ENCODE data around the gene NDUFS1.
"Not testable (repeated sequence)": the region's sequence is repeated elsewhere in the genome, so short reads cannot be mapped to it uniquely, and the experiment has no call there.

The NDUFS1 gene

DNA sequence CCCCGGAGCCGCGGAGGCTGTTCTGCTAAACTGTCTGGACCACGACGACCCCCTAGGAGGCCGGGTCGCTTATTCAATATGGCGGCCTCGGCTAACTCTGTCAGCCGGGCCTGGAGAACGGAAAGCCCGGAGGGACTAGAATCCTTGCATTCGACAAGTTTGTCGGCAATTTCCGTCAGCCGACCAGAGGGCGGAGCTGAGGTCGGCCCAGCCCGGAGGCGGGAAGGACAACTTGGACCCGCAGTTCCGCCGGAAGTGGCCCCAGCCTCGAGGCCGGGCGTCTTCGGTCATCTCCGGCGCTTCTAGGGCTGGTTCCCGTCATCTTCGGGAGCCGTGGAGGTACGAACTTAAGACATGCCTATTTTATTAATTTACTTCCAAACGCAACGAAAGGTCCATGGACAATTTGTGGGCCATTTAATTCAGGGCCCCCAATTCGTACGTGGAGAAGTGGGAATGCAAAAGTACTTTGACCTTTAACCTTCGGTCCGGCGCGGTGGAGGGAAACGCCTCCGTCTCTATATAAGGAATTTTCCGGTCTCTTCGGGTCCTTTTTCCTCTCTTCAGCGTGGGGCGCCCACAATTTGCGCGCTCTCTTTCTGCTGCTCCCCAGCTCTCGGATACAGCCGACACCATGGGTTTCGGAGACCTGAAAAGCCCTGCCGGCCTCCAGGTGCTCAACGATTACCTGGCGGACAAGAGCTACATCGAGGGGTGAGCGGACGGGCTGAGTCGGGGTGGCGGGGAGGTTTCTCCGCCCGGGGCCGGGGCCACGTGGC lies at the start of gene NDUFS1, which contains the start of gene EEF1B2:
Gene NDUFS1 (minus strand): TSS at position 99 of the 779 bp plus-strand sequence. CDS start 5,766 bp downstream, outside the sequence.
Gene EEF1B2 (plus strand): TSS at position 550 of the 779 bp plus-strand sequence. CDS start 85 bp downstream, at position 635.
- DNase-seq (ENCODE audit: low spot score in 2 of 2): peak; percentile 98
- H3K27me3 ChIP-seq (ENCODE audit: low read depth): no peaks in the 10 kb centered on the region
- in situ Hi-C loops (cut with MboI; ENCODE audit: low sequenced_read_pairs): no loop called here
- H3K36me3 ChIP-seq (replicated peaks): peaks cover 50% of the 10 kb centered on the region
- peaks cover 9% of the 10 kb centered on the region for H3K4me1 ChIP-seq
- peak within 1 kb of the TSS; percentile 82 for H3K4me3 ChIP-seq
- H3K9me3 ChIP-seq: no peaks in the 10 kb centered on the region

DNA sequence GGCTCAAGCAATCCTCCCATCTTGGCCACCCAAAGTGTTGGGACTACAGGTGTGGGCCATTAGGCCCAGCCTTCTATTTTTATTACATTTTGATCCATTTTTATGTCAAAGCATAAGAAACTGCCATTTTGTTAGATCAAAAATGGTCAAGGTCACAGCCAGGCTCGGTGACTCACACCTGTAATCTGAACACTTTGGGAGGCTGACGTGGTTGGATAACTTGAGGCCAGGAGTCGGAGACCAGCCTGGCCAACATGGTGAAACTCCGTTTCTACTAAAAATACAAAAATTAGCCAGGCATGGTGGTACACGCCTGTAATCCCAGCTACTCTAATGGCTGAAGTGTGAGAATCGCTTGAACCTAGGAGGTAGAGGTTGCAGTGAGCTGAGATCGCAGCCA lies 49.7 kb upstream of the NDUFS1 start:
- Histone ChIP-seq H3K27me3 (ENCODE audit: low read depth) (no peaks in the 10 kb centered on the region), H3K9me3 (no peaks in the 10 kb centered on the region), H3K36me3 (replicated peaks) (no peaks in the 10 kb centered on the region), H3K4me3 (no peak overlapping the region), H3K4me1 (peaks cover 28% of the 10 kb centered on the region)
- in situ Hi-C loops (cut with MboI; ENCODE audit: low sequenced_read_pairs): no loop called here
- DNase-seq (ENCODE audit: low spot score in 2 of 2): no peak

DNA sequence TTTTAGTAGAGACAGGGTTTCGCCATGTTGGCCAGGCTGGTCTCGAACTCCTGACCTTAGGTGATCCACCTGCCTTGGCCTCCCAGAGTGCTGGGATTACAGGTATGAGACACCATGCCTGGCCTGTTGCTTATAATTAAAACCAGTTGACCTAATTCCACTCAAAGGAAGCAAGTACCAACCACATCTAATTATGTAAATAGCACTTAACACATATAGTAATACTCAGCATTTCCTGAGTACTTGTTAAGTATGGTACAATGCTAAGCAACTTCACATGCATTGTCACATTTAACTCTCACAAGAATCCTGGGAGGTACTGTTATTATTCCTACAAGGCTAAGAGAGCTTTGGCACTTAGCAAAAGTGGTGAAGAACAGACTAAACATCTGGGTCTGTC lies 48.1 kb upstream of the NDUFS1 start:
- DNase-seq (ENCODE audit: low spot score in 2 of 2); H3K9me3 ChIP-seq; H3K27me3 ChIP-seq (ENCODE audit: low read depth); H3K4me3 ChIP-seq; in situ Hi-C loops (cut with MboI; ENCODE audit: low sequenced_read_pairs); H3K36me3 ChIP-seq (replicated peaks): not testable (repeated sequence)
- H3K4me1 ChIP-seq: peaks cover 13% of the 10 kb centered on the region

DNA sequence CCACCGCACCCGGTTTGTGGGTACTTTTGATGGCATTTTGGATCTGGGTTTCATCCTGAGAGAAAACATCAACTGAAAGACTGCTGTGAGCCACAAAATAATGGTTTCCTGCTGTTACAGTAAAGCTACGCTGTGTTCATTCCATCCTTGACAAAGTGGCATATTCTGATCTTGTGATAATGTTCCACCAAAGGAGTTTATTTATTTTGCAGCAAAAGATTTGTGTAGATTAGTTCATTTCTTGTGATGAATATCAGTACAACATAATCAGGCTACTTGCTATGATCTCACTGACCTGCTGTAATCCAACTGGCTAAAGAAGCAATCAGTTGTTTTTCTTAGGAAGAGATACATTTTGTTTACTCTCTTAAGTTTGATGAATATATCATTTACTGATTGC lies 45.5 kb upstream of the NDUFS1 start:
- Histone ChIP-seq H3K4me3 (no peak overlapping the region), H3K36me3 (replicated peaks) (no peaks in the 10 kb centered on the region), H3K9me3 (no peaks in the 10 kb centered on the region), H3K27me3 (ENCODE audit: low read depth) (0 out of 2 replicates have a peak, but pooled peaks cover 2% of the 10 kb centered on the region), H3K4me1 (no peaks in the 10 kb centered on the region)
- in situ Hi-C loops (cut with MboI; ENCODE audit: low sequenced_read_pairs): no loop called here
- no peak for DNase-seq (ENCODE audit: low spot score in 2 of 2)

DNA sequence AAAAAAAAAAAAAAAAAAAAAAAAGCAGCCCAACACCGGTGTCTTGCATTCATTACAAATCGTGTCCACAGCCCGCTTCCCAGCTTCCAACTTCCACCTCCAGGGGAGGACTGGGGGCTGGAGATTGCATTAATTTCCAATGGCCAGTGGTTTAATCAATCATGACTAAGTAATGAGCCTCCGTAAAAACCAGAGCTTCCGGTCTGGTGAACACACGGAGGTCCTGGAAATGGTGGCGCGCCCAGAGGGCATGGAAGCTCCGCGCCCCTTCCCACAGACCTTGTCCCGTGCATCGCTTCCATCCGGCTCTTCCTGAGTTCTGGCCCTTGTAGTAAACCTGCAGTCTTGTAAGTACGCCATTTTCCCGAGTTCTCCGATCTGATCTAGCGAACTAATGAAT lies 44.1 kb upstream of the NDUFS1 start:
- in situ Hi-C loops (cut with MboI; ENCODE audit: low sequenced_read_pairs): no loop called here
- H3K9me3 ChIP-seq: no peaks in the 10 kb centered on the region
- no peak for DNase-seq (ENCODE audit: low spot score in 2 of 2)
- no peaks in the 10 kb centered on the region for H3K36me3 ChIP-seq (replicated peaks)
- H3K4me3 ChIP-seq: no peak overlapping the region
- H3K27me3 ChIP-seq (ENCODE audit: low read depth): peaks cover 2% of the 10 kb centered on the region; the same call in 1 of the 2 replicates
- H3K4me1 ChIP-seq: no peaks in the 10 kb centered on the region

DNA sequence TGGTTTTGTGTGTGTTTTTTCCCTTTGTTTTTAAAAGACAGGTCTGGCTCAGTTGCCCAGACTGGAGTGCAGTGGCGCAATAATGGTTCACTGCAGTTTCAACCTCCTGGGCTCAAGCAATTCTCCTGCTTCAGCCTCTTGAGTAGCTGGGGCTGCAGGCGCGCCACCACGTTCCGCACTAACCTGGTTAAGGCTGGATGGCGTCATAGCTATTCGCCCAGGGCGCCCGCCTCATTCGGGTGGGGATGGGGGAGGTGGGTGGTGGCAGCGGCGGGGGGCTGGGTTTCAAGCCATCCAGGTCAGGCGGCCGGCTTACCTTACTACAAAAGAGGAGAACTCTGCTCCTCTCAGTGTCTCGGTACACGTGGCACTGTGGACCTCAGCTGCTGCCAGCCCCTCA lies 43.2 kb upstream of the NDUFS1 start:
- in situ Hi-C loops (cut with MboI; ENCODE audit: low sequenced_read_pairs): no loop called here
- Histone ChIP-seq H3K4me1 (no peaks in the 10 kb centered on the region), H3K4me3 (no peak overlapping the region), H3K36me3 (replicated peaks) (no peaks in the 10 kb centered on the region), H3K27me3 (ENCODE audit: low read depth) (peaks cover 2% of the 10 kb centered on the region; the same call in 1 of the 2 replicates), H3K9me3 (no peaks in the 10 kb centered on the region)
- no peak for DNase-seq (ENCODE audit: low spot score in 2 of 2)

DNA sequence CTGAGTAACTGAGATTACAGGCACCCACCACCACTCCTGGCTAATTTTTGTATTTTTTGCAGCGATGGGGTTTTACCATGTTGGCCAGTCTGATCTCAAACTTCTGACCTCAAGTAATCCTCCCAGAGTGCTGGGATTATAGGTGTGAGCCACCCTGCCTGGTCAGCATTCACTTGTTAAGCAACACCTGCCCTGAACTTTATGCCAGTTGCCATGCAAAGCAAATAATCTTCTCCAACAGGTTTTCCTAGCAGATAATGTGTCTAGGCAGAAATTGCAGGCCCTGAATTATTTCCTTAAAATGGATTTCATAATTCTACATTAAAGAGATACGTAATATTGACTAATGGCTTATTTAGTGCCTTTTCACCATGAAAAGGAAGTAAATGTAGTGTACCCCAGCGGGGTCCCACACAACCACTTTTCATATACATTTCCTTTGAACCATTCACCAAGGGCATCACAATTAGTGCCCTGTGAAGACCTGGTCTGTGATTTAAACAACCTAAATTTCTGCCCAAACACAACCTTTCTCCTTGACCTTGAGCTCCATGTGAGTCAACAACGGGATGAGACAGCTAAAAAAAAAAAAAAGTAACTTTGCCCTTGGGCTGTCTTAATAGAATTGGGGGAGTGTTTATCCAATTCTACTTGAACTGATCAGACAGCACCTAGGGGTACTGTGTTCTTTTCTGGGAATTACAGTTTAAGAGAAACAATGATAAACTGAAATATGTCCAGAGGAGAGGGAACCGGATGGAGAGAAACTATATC lies 42.0 kb upstream of the NDUFS1 start:
- Histone ChIP-seq H3K27me3 (ENCODE audit: low read depth) (peaks cover 2% of the 10 kb centered on the region; the same call in 1 of the 2 replicates), H3K4me1 (no peaks in the 10 kb centered on the region), H3K9me3 (no peaks in the 10 kb centered on the region), H3K4me3 (no peak overlapping the region), H3K36me3 (replicated peaks) (no peaks in the 10 kb centered on the region)
- DNase-seq (ENCODE audit: low spot score in 2 of 2): no peak
- in situ Hi-C loops (cut with MboI; ENCODE audit: low sequenced_read_pairs): no loop called here

DNA sequence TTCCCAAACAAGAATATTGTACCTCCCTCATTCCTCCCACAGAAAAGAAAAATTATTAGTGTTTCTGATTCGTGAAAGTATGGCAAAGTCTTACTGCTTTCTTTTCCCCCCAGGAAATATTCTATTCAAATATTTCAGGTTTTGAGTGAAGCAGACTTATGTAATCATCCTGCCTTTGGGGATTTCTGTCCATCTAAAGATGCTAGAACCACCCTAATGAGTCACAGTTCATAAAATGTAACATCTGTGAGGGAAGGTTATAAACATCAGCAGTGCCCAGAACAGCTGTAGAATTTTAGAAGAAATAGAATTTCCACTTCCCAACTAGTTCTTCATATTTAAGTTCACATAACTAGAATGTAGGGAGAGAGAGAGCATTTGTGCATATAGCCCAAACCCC lies 39.4 kb upstream of the NDUFS1 start:
- Histone ChIP-seq H3K36me3 (replicated peaks) (no peaks in the 10 kb centered on the region), H3K27me3 (ENCODE audit: low read depth) (peaks cover 2% of the 10 kb centered on the region; the same call in 1 of the 2 replicates), H3K4me3 (no peak overlapping the region), H3K4me1 (peaks cover 2% of the 10 kb centered on the region), H3K9me3 (no peaks in the 10 kb centered on the region)
- in situ Hi-C loops (cut with MboI; ENCODE audit: low sequenced_read_pairs): no loop called here
- DNase-seq (ENCODE audit: low spot score in 2 of 2): no peak

DNA sequence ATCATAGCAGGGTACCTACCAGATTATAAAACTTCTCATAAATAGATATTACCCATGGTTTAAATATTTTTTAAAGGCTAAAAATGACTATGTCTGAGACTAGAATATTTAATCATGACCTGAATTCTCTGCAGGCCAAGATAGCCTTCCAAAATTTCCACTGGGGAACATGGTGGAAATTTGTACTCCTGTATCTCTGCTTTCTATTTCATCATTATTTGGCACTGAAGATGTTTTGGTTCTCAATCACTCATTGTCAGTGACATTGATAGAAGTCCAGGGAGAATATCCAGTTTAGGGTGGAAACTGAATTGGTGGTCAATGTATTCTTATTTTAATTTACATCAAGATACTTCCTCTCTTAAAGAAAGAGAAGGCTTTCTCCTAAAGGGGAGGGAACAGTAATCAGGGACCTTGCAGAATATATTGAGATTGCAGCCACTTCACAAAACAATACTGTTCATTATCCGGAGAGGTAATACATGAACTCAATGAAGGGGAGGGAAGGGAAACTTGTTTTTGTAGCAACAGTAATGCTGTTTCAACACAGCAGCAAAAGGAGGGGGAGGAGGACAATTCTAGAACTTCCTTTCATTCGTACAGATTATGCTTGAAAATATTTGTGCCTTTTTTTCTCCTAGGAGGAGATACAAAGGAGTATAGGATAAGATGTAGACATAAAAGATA lies 34.6 kb upstream of the NDUFS1 start:
- H3K27me3 ChIP-seq (ENCODE audit: low read depth): peaks cover 6% of the 10 kb centered on the region; the same call in 1 of the 2 replicates
- no peak overlapping the region for H3K4me3 ChIP-seq
- no peaks in the 10 kb centered on the region for H3K9me3 ChIP-seq
- DNase-seq (ENCODE audit: low spot score in 2 of 2): peak; percentile 38 to 87
- in situ Hi-C loops (cut with MboI; ENCODE audit: low sequenced_read_pairs): no loop called here
- no peaks in the 10 kb centered on the region for H3K36me3 ChIP-seq (replicated peaks)
- H3K4me1 ChIP-seq: peaks cover 8% of the 10 kb centered on the region

DNA sequence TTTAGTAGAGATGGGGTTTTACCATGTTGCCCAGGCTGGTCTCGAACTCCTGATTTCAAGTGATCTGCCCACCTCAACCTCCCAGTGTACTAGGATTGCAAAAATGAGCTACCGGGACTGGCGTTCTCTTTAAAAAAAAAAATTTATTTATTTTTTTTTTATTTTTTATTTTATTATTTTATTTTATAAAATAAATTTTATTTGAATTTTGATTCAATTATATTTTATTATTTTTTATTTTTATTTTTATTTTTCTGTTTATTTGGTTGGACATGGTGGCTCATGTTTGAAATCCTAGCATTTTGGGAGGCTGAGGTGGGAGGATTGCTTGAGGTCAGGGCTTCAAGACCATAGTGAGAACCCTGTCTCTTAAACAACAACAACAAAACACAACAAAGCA lies 32.9 kb upstream of the NDUFS1 start:
- in situ Hi-C loops (cut with MboI; ENCODE audit: low sequenced_read_pairs): no loop called here
- H3K36me3 ChIP-seq (replicated peaks): no peaks in the 10 kb centered on the region
- peaks cover 8% of the 10 kb centered on the region; the same call in 1 of the 2 replicates for H3K27me3 ChIP-seq (ENCODE audit: low read depth)
- H3K9me3 ChIP-seq: no peaks in the 10 kb centered on the region
- no peak for DNase-seq (ENCODE audit: low spot score in 2 of 2)
- peaks cover 8% of the 10 kb centered on the region for H3K4me1 ChIP-seq
- no peak overlapping the region for H3K4me3 ChIP-seq

DNA sequence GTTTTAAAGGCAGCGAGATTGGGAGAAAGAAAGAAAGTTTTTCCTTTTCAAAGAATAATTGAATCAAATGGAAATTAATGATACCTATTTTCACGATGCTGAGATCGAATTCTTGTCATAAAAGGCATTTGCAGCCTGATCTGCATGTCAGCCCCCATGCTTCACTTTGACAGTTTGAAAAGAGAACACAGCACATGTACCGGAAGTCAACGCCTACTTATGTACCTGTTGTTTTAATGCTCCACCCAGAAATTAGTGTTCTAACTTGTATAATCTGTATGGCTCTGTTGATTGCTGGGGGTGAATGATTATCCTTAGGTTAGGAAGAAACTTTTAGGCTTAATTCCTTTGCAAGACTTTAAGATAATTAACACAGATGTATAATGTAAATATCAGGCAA lies 31.4 kb upstream of the NDUFS1 start:
- Histone ChIP-seq H3K4me1 (peaks cover 8% of the 10 kb centered on the region), H3K36me3 (replicated peaks) (no peaks in the 10 kb centered on the region), H3K9me3 (no peaks in the 10 kb centered on the region), H3K4me3 (no peak overlapping the region), H3K27me3 (ENCODE audit: low read depth) (peaks cover 8% of the 10 kb centered on the region; the same call in 1 of the 2 replicates)
- in situ Hi-C loops (cut with MboI; ENCODE audit: low sequenced_read_pairs): no loop called here
- no peak for DNase-seq (ENCODE audit: low spot score in 2 of 2)

DNA sequence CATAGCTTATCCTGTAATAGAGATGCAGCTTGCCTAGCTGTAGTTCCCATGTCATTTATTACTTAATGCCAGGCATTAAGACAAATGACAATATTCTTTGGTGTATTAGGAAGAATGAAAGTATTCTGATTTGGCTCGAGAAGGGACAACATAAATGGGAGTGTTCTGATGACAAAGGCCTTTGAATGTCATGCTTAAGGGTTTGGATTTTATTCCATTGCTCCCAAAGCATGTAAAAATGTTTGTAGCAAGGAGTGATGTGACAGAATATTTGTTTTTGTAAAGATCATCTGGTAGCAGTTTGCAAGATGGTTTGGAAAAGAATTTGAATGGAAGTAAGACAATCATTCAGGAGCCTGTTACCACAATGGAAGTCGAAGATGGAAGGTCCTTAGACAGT lies 30.9 kb upstream of the NDUFS1 start:
- in situ Hi-C loops (cut with MboI; ENCODE audit: low sequenced_read_pairs): no loop called here
- Histone ChIP-seq H3K4me1 (peaks cover 8% of the 10 kb centered on the region), H3K27me3 (ENCODE audit: low read depth) (peaks cover 8% of the 10 kb centered on the region; the same call in 1 of the 2 replicates), H3K36me3 (replicated peaks) (no peaks in the 10 kb centered on the region), H3K9me3 (no peaks in the 10 kb centered on the region), H3K4me3 (no peak overlapping the region)
- no peak for DNase-seq (ENCODE audit: low spot score in 2 of 2)

DNA sequence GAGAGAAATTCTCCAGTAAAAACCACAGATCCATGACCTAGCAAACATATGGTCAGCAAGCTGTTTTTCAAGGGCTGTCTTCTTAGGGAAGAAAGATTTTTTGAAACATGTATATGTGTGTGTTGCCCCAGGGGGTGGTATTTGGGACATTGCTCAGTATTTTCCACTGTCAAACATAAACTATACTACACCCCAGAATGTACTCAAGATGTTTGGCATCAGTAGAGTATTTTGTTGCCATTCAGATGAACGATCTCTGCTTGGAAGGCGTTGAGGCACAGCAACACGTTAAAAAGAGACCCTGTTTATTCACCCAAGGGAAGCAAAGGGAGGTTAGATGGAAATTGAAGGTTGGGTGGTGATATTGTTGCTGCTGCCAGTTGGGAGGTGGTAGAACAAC lies 30.4 kb upstream of the NDUFS1 start:
- H3K4me3 ChIP-seq: no peak overlapping the region
- in situ Hi-C loops (cut with MboI; ENCODE audit: low sequenced_read_pairs): no loop called here
- DNase-seq (ENCODE audit: low spot score in 2 of 2): no peak

More for the DNA sequence above, 30.4 kb upstream of the NDUFS1 start:
- Histone ChIP-seq H3K36me3 (replicated peaks) (no peaks in the 10 kb centered on the region), H3K4me1 (peaks cover 8% of the 10 kb centered on the region), H3K9me3 (no peaks in the 10 kb centered on the region), H3K27me3 (ENCODE audit: low read depth) (peaks cover 8% of the 10 kb centered on the region; the same call in 1 of the 2 replicates)

All from HAP-1 (cell line).